Mucosa of descending colon (tissue), 3 donors: Measurements from ENCODE around the gene AGPAT3. TPM values are rescaled to one million over a fixed set of nuclear protein-coding genes. Genes with fewer than 3 reads are reported as not detected.

Source experiments
- ATAC-seq: fragments of 200-7000 bp; cut with Tn5 transposase; one replicate; pipeline ENCODE4 v1.9.1; 2020; ENCODE audit warnings: mild to moderate bottlenecking, moderate library complexity
- DNase-seq, 3 donors: peaks; one replicate each; pipeline ENCODE4 v3.0.0-alpha.2; 2020
- H3K36me3 ChIP-seq: fragments of 200-600 bp; one replicate; pipeline ENCODE4 v1.8.0; 2021; ENCODE audit warnings: low read depth, mild to moderate bottlenecking
- H3K4me1 ChIP-seq: fragments of 200-600 bp; one replicate; pipeline ENCODE4 v1.8.0; 2021; ENCODE audit warnings: low read depth, mild to moderate bottlenecking
- H3K4me3 ChIP-seq: fragments of 200-600 bp; one replicate; pipeline ENCODE4 v1.8.0; 2021; ENCODE audit warnings: mild to moderate bottlenecking
- H3K9me3 ChIP-seq: fragments of 200-600 bp; one replicate; pipeline ENCODE4 v1.8.0; 2021; ENCODE audit warnings: mild to moderate bottlenecking
- intact Hi-C, 2 donors: fragments of 100-400 bp; cut with DNase I in 1 of 2; cut with micrococcal nuclease in 1 of 2; formaldehyde crosslinking; loops; one replicate each; pipeline versions ENCODE4 v1.11.0 to v1.11.1; 2022; cut with DNase I, micrococcal nuclease
- total RNA-seq, 3 donors: library from RNA; stranded (reverse); fragmentation: NEBNext Ultra II Directional in 2 of 3; extraction: Animal tissue kit (Norgen Biotek cat#: 25700) in 2 of 3; gene quantifications; one replicate each; pipeline versions ENCODE4 v1.2.1 to v1.2.4, GENCODE V29; 2021 to 2023
- TF ChIP-seq, protein P1 (sequence below): fragments of 200-600 bp; IDR thresholded peaks from one replicate; pipeline ENCODE4 v1.8.0; 2022; ENCODE audit warnings: antibody characterized with exemption, mild to moderate bottlenecking
- donor health status: DM: no; HTN: no; CAD: no; lungs with moderate emphysema.
- donor health status: DM: no; HTN: no; CAD: no.
- donor health status: DM: no; HTN: yes; CAD: no.

Gene AGPAT3
- total RNA-seq, 3 donors from 2014 or later, result 77.7 to 120 (median 97.7) TPM

DNA sequence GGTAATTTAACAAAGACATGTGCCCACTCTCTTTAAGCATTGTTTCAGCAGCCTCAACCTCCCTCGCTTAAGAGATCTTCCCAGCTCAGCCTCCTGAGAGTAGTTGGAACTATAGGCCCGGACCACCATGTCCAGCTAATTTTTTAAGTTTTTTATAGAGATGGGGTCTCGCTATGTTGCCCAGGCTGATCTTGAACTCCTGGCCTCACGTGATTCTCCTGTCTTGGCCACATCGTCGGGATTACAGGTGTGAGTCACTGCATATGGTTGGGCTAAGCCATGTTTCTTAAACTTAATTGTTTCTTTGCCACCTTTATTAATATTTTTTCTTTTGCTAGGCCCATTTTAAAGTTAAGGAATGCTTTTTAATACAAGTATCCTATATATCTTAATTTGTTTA is 18.6 kb upstream of the AGPAT3 start:
- ATAC-seq (no peak), DNase-seq (no peak)
- H3K9me3 ChIP-seq, result no peaks in the 10 kb centered on the region
- H3K36me3 ChIP-seq, result no peaks in the 10 kb centered on the region
- TF ChIP-seq, protein P1, sequence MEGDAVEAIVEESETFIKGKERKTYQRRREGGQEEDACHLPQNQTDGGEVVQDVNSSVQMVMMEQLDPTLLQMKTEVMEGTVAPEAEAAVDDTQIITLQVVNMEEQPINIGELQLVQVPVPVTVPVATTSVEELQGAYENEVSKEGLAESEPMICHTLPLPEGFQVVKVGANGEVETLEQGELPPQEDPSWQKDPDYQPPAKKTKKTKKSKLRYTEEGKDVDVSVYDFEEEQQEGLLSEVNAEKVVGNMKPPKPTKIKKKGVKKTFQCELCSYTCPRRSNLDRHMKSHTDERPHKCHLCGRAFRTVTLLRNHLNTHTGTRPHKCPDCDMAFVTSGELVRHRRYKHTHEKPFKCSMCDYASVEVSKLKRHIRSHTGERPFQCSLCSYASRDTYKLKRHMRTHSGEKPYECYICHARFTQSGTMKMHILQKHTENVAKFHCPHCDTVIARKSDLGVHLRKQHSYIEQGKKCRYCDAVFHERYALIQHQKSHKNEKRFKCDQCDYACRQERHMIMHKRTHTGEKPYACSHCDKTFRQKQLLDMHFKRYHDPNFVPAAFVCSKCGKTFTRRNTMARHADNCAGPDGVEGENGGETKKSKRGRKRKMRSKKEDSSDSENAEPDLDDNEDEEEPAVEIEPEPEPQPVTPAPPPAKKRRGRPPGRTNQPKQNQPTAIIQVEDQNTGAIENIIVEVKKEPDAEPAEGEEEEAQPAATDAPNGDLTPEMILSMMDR, result no peak
- intact Hi-C loops, result no loop called here
- no peaks in the 10 kb centered on the region for H3K4me1 ChIP-seq
- H3K4me3 ChIP-seq, result no peak overlapping the region

DNA sequence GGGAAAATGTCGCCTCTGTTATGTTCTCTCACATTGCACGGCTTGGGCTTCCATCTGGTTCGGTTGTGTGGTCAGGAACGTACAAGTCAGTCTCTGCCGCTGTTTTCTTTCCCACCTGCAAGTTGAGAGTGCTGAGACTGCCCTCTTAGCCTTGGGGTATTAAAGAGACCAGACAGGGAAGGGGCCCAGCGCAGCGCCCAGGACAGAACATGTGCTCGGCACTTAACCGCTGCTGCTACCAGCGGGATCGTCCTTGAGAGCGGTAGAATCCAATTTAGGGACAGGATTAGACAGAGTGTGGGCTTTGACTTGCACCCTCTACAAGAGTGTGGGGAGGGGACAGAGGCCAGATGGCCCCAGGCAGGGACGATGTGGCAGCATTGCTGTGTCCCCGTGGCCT is 17.7 kb upstream of the AGPAT3 start:
- DNase-seq, result no peak
- ATAC-seq, result no peak
- no peaks in the 10 kb centered on the region for H3K36me3 ChIP-seq
- TF ChIP-seq, protein P1, result no peak
- H3K9me3 ChIP-seq, result no peaks in the 10 kb centered on the region
- no peak overlapping the region for H3K4me3 ChIP-seq
- no peaks in the 10 kb centered on the region for H3K4me1 ChIP-seq
- intact Hi-C loops, result no loop called here

DNA sequence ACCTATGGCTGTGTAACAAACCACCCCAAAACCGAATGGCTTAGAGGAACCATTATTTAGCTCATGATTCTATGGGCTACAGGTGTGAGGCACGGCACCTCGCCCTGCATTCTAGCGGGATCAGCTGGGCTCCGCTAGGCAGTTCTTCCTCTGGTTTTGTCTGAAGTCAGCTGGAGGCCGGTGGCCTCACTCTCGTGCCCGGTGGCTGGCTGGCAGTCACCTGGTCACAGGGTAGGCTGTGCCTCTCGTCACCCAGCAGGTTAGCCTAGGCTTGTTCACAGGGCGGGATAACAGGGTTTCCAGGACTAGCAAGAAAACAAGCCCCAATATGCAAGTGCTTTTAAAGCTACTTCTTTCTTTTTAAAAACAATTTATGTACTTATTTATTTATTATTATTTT is 16.3 kb upstream of the AGPAT3 start:
- intact Hi-C loops, result no loop called here
- H3K9me3 ChIP-seq, result no peaks in the 10 kb centered on the region
- H3K4me1 ChIP-seq, result no peaks in the 10 kb centered on the region
- DNase-seq, result no peak
- no peak for ATAC-seq
- TF ChIP-seq, protein P1, result no peak
- H3K36me3 ChIP-seq, result no peaks in the 10 kb centered on the region
- H3K4me3 ChIP-seq, result no peak overlapping the region

DNA sequence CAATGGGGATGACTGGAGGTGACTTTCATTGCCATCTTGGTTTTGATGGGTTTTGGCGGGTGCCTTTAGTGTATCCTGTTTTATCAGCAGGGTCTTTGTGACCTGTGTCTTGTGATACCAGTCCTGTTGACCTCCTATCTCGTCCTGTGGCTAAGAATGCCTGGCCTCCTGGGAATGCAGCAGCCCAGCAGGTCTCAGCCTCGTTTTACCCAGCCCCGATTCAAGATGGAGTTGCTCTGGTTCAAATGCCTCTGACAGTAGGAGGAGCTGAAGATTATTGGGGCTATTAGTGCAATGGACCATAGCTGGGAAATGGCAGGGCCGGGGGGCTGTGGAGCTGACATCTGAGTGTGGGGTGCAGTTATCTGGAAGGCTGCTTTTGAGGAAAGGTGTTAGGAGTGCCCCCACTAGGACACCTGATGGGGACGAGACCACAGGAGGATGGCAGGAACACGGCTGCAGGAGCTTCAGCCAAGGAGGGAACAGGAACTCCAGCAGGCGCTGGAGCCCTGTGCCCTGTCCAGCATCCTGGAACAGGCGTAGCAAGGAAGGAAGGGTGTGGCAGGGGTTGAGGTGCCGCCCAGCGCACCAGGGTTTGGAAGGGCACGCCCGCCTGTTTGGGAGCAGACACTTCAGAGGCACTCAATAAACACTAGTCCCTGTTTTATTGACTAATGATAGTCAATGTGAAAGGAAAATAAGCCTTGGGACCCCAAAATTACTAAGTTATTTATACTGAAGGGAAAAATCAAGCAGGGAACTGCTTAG is 15.3 kb upstream of the AGPAT3 start:
- Histone ChIP-seq H3K9me3 (no peaks in the 10 kb centered on the region), H3K4me1 (no peaks in the 10 kb centered on the region), H3K4me3 (no peak overlapping the region), H3K36me3 (no peaks in the 10 kb centered on the region)
- ATAC-seq, result peak; percentile 90
- intact Hi-C loops, result no loop called here
- peak in 1 of 3 donors; percentile 51 for DNase-seq
- TF ChIP-seq, protein P1, result no peak

DNA sequence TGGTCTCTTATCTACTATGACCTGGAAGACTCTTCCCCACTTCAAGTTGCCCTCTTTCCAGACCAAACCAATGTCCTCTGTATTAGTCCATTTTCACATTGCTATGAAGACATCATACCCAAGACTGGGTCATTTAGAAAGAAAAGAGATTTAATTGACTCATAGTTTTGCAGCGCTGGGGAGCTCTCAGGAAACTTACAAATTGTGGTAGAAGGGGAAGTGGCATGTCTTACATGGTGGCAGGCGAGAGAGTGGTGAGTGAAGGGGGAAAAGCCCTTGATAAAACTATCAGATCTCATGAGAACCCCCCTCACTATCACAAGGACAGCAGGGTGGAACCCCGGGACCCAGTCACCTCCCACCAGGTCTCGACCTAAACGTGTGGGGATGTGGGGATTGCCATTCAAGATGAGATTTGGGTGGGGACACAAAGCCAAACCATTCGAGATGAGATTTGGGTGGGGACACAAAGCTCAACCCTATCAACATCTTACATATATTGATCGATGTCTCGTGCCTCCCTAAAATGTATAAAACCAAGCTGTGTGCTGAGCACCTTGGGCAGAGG is 14.2 kb upstream of the AGPAT3 start:
- H3K4me3 ChIP-seq, result no peak overlapping the region
- ATAC-seq, result no peak
- H3K4me1 ChIP-seq, result no peaks in the 10 kb centered on the region
- intact Hi-C loops, result no loop called here
- TF ChIP-seq, protein P1, result no peak
- no peak for DNase-seq
- H3K36me3 ChIP-seq, result no peaks in the 10 kb centered on the region
- no peaks in the 10 kb centered on the region for H3K9me3 ChIP-seq
